RPMI8226 (cell line): Measurements from ENCODE around the gene RAB8A.
"Not testable (repeated sequence)": the region's sequence is repeated elsewhere in the genome, so short reads cannot be mapped to it uniquely, and the experiment has no call there.

ENCODE experiments used
- DNase-seq: peaks from one replicate; pipeline ENCODE4 v3.0.0-alpha.2; 2015

RAB8A gene

GRCh38 chr19:16143399-16144215, 31.9 kb downstream of the RAB8A start, which contains the start of gene HSH2D:
Gene HSH2D, plus strand, starts transcription at chr19:16143685. Its CDS starts 5,066 bp downstream, at chr19:16148751.
- peak; percentile 99 for DNase-seq

DNA sequence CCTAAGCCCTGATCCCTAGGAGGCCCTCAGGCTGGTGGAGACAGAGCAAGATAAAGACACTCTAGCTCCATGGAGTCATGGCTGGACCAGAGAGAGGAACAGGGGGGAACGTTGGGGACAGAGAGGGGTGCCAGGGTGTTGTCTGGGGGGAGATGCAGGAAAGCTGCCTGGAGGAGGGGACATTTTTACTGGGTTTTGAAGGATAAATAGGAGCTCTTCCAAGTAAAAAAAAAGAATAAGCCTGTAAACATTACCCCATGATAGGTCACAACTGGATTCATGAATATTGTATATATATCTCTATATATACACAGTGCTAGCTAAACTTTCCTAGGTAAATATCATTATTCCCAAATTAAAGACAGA, 32.5 kb downstream of the RAB8A start:
- DNase-seq: no peak

DNA sequence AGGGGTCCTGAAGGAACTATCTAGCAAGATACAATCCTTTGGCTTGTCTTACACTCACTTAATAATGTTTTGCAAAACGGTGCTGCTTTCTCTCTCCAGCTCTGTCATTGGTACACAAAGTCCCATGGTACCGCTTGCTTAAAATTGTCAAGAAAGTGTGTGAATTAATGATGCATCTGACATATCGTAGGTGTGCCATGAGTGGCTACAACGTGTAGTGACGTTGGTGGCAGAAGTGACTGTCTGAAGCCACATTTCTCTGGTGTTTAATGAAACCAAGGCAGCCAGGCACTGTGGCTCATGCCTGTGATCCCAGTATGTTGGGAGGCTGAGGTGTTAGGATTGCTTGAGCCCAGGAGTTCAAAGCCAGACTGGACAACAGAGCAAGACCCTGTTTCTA, 34.4 kb downstream of the RAB8A start:
- DNase-seq: no peak

- no peak for DNase-seq
These were observed 36.9 kb downstream of the RAB8A start for GRCh38 chr19:16148443-16149229.

DNA sequence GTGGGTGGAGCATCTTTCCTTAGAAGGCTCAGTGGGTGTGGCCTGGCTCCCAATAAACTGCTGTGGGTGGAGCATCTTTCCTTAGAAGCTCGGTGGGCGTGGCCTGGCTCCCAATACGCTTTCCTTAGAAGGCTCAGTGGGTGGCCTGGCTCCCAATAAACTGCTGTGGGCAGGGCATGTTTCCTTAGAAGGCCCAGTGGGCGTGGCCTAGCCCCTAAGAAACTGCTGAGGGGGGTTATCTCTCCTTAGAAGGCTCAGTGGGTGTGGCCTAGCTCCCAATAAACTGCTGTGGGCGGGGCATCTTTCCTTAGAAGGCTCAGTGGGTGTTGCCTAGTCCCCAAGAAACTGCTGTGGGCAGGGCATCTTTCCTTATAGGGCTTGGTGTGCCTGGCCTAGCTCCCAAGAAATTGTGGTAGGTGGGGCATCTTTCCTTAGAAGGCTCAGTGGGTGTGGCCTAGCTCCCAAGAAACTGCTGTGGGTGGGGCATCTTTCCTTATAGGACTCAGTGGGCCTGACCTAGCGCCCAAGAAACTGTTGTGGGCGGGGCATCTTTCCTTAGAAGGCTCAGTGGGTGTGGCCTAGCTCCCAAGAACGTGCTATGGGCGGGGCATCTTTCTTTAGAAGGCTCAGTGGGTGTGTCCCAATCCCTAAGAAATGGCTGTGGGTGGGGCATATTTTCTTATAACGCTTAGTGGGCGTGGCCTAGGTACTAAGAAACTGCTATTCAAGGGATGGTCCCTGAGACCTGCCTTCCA, 42.1 kb downstream of the RAB8A start:
- DNase-seq: peak; percentile 59

GRCh38 chr19:16154557-16154956, 42.9 kb downstream of the RAB8A start:
- no peak for DNase-seq

DNA sequence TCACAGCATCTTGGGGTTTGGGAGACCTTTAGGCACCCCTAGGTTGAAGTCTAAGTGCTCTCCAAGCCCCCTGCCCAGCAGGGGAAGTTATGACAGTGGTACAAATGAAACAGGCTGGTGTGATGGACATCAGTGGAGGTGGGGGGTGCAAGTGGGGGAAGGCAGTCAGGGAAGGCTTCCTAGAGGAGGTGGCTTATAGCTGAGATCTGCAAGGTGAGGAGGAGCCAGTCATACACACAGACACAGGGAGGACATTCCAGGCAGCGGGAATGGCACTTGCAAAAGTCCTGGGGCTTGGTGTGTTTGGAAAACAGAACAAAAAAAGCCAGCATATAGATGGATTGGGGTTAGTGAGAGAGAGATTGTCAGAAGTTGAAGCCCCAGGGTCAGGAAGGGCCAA, 43.4 kb downstream of the RAB8A start:
- no peak for DNase-seq

- DNase-seq: no peak
These were observed 45.2 kb downstream of the RAB8A start for GRCh38 chr19:16156904-16157303.

DNA sequence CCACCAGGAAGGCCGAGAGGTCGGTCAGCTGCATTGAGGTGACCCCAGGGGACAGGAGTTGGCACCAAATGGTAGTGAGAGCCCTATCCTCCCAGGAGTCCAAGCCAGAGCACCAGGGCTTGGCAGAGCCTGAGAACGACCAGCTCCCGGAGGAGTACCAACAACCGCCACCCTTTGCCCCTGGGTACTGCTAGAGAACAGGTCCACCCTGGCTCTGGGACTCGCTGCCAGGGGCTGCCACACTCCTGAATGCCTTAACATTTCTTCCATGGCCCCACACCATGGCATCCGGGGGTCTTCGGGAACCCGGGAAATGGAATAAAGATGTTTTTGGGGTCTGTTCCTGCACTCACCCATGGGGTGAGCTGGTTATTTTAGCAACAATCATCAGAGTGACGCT, 45.9 kb downstream of the RAB8A start:
- DNase-seq: no peak

- no peak for DNase-seq
These were observed 48.0 kb downstream of the RAB8A start for GRCh38 chr19:16159655-16160054.

DNA sequence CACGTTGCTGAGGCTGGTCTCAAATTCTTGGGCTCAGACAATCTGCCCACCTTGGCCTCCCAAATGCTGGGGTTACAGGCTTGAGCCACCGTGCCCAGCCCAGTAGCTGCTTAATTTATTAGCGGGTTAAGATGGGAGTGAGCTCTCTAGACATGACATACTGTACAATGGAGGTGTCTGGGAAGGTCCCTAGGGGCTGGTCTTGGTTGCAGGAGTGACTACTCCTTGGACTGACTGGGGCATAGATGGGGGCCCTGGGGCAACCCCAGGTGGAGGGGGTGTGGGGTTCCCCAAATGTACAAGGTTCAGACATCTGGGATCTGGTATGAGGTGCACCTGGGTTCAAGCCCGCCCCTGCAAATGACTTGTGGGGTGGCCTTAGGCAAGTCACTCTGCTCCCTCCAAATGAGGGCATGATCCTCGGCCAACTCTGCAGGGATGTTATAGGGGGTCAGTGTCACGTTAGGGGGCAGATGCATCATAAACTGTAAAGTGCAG, 48.8 kb downstream of the RAB8A start:
- DNase-seq: no peak

DNA sequence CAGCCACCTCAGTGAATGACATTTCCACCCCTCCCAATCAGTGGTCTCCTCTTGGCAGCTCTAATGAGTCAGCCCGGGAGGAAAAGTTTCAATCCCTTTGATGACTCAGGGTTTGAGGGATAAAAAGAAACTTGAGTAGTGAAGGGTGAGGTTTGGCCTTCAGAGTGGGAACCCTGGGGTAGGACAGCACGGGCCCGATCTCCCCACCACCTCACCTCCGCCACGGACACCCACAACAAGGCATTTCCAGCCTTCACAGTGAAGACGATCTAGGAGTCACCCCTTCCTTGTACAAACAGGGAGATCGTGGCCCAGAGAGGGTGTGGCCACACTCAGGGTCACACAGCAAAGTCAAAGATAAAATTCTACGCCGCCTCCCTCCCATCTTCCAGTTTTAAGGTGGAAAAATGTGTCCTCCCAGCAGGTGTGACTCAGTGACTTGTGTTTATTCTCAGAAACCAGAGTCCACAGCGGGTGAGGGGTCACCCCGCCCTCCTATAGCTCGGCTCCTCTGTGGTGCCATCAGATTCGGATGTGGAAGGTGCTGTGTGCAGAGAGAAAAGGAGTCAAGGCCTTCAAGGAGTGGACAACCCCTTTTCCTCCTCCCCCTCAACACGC, 49.4 kb downstream of the RAB8A start:
- DNase-seq: peak; percentile 37

- DNase-seq: no peak
These were observed 50.2 kb downstream of the RAB8A start for GRCh38 chr19:16161840-16162239.

GRCh38 chr19:16164222-16164890, 52.7 kb downstream of the RAB8A start:
- no peak for DNase-seq

DNA sequence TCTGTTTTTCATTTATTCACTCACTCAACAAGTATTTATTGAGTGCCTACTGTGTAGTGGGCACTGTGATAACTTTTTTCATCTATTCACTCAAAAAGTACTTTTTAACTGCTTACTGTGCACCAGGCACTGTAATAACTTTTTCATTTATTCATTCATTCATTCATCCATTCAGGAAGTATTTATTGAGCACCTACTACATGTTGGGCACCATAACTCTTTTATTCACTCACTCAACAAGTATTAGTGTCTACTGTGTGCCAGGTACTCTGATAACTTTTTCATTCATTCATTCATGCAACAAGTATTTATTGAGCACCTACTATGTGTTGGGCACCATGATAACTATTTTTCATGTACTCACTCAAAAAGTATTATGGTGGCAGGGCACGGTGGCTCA, 54.7 kb downstream of the RAB8A start:
- no peak for DNase-seq

DNA sequence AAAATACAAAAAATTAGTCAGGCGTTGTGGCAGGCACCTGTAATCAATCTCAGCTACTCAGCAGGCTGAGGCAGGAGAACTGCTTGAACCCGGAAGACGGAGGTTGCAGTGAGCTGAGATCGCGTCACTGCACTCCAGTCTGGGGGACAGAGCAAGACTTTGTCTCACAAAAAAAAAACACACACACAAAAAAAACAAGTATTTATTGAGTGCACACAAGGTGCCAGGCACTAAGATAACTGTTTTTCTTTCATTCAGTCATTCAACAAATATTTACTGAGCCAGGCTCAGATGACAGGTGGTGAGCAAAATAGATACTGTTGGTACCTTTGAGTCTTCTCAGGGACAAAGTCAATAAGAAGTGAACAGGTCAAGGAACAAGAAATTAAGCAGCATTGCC, 55.4 kb downstream of the RAB8A start:
- no peak for DNase-seq

GRCh38 chr19:16168465-16169081, 56.9 kb downstream of the RAB8A start:
- DNase-seq: no peak

DNA sequence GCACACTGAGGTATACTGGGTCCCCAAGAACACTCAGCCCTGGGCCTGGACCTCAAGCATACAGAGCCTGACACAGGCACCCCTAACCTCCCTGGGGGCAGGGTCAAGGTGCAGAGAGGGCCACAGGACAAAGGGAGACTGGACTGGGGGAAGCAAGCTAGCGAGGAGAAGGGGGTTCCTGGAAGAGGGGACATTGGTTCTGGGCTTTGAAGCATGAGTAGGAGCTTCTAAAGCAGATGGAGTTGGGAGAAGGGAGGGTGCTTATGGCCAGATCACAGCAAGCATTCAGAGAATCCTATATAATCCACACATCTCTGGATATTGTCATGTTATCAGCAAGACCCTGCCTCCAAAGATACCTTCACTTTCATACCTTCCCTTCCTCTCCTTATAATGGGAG, 58.4 kb downstream of the RAB8A start:
- no peak for DNase-seq

DNA sequence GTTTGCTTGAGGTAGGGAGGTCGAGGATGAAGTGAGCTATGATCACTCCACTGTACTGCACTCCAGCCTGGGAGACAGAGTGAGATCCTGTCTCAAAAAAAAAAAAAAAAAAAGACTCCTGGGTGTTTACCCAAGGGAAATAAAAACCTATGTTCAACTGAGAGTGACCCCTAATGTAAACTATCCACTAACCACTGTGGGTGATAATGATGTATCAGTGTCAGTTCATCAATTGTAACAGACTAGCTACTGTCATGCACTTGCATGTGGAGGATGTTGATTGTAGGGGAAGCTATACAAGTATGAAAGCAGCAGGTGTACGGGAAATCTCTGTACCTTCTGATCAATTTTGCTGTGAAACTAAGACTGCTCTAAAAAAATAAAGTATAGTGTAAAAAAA, 64.3 kb downstream of the RAB8A start:
- DNase-seq: no peak

GRCh38 chr19:16178866-16179265, 67.2 kb downstream of the RAB8A start:
- DNase-seq: not testable (repeated sequence)

DNA sequence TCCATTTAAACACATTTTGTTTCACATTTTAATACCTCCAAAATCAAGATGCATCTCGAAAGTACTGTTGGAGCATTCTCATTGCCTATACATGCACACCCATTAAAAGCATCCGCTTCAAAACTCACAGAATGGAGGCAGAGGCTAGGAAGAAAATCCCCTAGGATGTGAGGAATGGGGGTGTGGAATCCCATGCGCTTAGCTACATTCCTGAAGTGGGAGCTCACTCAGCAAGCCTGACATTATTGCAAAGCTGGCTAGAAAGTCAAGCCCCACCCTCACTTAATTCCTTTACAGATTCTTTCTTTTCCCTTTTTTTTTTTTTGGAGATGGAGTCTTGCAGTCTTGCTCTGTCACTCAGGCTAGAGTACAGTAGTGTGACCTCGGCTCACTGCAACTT, 68.9 kb downstream of the RAB8A start:
- DNase-seq: no peak
